HCT116 (cell line): Measurements from ENCODE around the gene SMPDL3B. TPM values are rescaled to one million over a fixed set of nuclear protein-coding genes. Genes with fewer than 3 reads are reported as not detected.
A peak's percentile ranks its signal among the peaks of the same experiment; 100 is the strongest.

Source experiments
- ATAC-seq: fragments of 200-7000 bp; cut with Tn5 transposase; 2 replicates; pipeline ENCODE4 v1.9.1; 2020; ENCODE audit warnings: mild to moderate bottlenecking, moderate library complexity
- BruUV-seq: library from RNA; stranded (reverse); fragments of 400-500 nt; replicated peaks from 2 replicates; lab custom pipeline; 2021; lab: Mats Ljungman, UMichigan
- CTCF ChIA-PET: fragments of 300-600 bp; sonication (Branson Sonifier 250); formaldehyde crosslinking; loops from one replicate; lab custom pipeline; 2021; ENCODE audit warnings: antibody characterized with exemption; lab: Charles Lee
- POLR2A ChIA-PET: fragments of 300-600, 350-600 bp; sonication (Branson Sonifier 250); formaldehyde crosslinking; loops from one replicate; lab custom pipeline; 2021; ENCODE audit warnings: antibody characterized with exemption; lab: Charles Lee
- RAD21 ChIA-PET, 2 experiments: fragments of 300-600 bp; sonication (Branson Sonifier 250); formaldehyde crosslinking; loops; one replicate each; lab custom pipeline; 2023; ENCODE audit warnings: low total read pairs in 2 of 2; ENCODE audit not compliant: uncharacterized antibody in 2 of 2, unreplicated experiment in 2 of 2, low non-redundant PET in 1 of 2; lab: Charles Lee
- DNase-seq: peaks from one replicate; pipeline ENCODE4 v3.0.0-alpha.2; 2010; ENCODE audit warnings: low read depth, low spot score
- H2AFZ ChIP-seq: fragments of 200-600 bp; shearing (Covaris generic), sonication (generic); 2 replicates; pipeline ENCODE4 v1.6.1; 2017; ENCODE audit warnings: low read depth, mixed run types, mixed read lengths, antibody characterized with exemption, low read length; ENCODE audit not compliant: poor library complexity, severe bottlenecking
- H3K27ac ChIP-seq: 2 replicates; pipeline ENCODE4 v1.5.1; 2012; ENCODE audit warnings: low read depth, low read length
- H3K27me3 ChIP-seq: fragments of 200-600 bp; sonication (generic); 2 replicates; pipeline ENCODE4 v1.6.1; 2016; ENCODE audit warnings: mixed run types, low read length, mixed read lengths; ENCODE audit not compliant: insufficient read depth
- H3K36me3 ChIP-seq, 2 experiments: fragments of 200-500 bp in 1 of 2; fragments of 200-600 bp in 1 of 2; sonication (Bioruptor generic) in 1 of 2; sonication (generic) in 1 of 2; 2 replicates each; pipeline versions ENCODE4 v1.5.1 to v1.6.1; 2014 to 2016; ENCODE audit warnings: low read length in 2 of 2, inconsistent platforms in 1 of 2, mixed read lengths in 1 of 2, mixed run types in 1 of 2; ENCODE audit not compliant: insufficient read depth in 2 of 2, control insufficient read depth in 1 of 2
- H3K4me1 ChIP-seq, 2 experiments: fragments of 200-600 bp in 1 of 2; sonication (generic) in 1 of 2; 2 replicates each; pipeline versions ENCODE4 v1.5.1 to v1.6.1; 2012 to 2017; ENCODE audit warnings: low read length in 2 of 2, inconsistent platforms in 1 of 2, mild to moderate bottlenecking in 1 of 2, mixed read lengths in 1 of 2, mixed run types in 1 of 2, moderate library complexity in 1 of 2; ENCODE audit not compliant: insufficient read depth in 2 of 2, control insufficient read depth in 1 of 2
- H3K4me2 ChIP-seq: fragments of 200-600 bp; sonication (generic); 2 replicates; pipeline ENCODE4 v1.6.1; 2017; ENCODE audit warnings: mixed run types, low read length, mixed read lengths
- H3K4me3 ChIP-seq, 2 experiments: fragments of 200-600 bp in 1 of 2; sonication (generic) in 1 of 2; replicated peaks in 1 of 2; 2 replicates each; pipeline ENCODE4 v1.5.1; 2011 to 2016; ENCODE audit warnings: low read length in 2 of 2, control low read depth in 1 of 2, low read depth in 1 of 2, mild to moderate bottlenecking in 1 of 2, mixed read lengths in 1 of 2, mixed run types in 1 of 2
- H3K79me2 ChIP-seq: fragments of 200-600 bp; sonication (generic); 2 replicates; pipeline ENCODE4 v1.6.1; 2017; ENCODE audit warnings: mild to moderate bottlenecking, mixed run types, low read length, moderate library complexity, mixed read lengths; ENCODE audit not compliant: insufficient read depth
- H3K9ac ChIP-seq: fragments of 200-600 bp; sonication (generic); 2 replicates; pipeline ENCODE4 v1.6.1; 2016; ENCODE audit warnings: low read length, mixed read lengths
- H3K9me2 ChIP-seq: fragments of 200-600 bp; sonication (generic), shearing (Covaris generic); 2 replicates; pipeline ENCODE4 v1.6.1; 2017; ENCODE audit warnings: mixed run types, mild to moderate bottlenecking, moderate library complexity; ENCODE audit not compliant: insufficient read depth
- H3K9me3 ChIP-seq, 2 experiments: fragments of 200-500 bp in 1 of 2; fragments of 200-600 bp in 1 of 2; sonication (Bioruptor generic) in 1 of 2; sonication (generic) in 1 of 2; 2 replicates each; pipeline ENCODE4 v1.6.1; 2014 to 2017; ENCODE audit warnings: low read length in 2 of 2, mixed read lengths in 2 of 2, inconsistent platforms in 1 of 2, low read depth in 1 of 2, mild to moderate bottlenecking in 1 of 2, mixed run types in 1 of 2, moderate library complexity in 1 of 2; ENCODE audit not compliant: control insufficient read depth in 1 of 2, insufficient read depth in 1 of 2
- H4K20me1 ChIP-seq: fragments of 200-600 bp; sonication (generic), shearing (Covaris generic); 2 replicates; pipeline ENCODE4 v1.6.1; 2017; ENCODE audit warnings: mixed run types, mild to moderate bottlenecking, moderate library complexity; ENCODE audit not compliant: insufficient read depth
- CBX3 ChIP-seq: IDR thresholded peaks from 2 replicates; pipeline ENCODE4 v1.6.1; 2012; ENCODE audit warnings: low read depth
- CEBPB ChIP-seq: IDR thresholded peaks from 2 replicates; pipeline ENCODE4 v1.6.1; 2012; ENCODE audit warnings: low read depth
- EGR1 ChIP-seq: IDR thresholded peaks from 2 replicates; pipeline ENCODE4 v1.6.1; 2012; ENCODE audit warnings: low read depth
- ELF1 ChIP-seq: IDR thresholded peaks from 2 replicates; pipeline ENCODE4 v1.6.1; 2012; ENCODE audit warnings: low read depth, borderline replicate concordance
- JUND ChIP-seq: IDR thresholded peaks from 2 replicates; pipeline ENCODE4 v1.6.1; 2012
- MAX ChIP-seq: IDR thresholded peaks from 2 replicates; pipeline ENCODE4 v1.6.1; 2012
- POLR2A ChIP-seq: IDR thresholded peaks from 2 replicates; pipeline ENCODE4 v1.7.0; 2011; ENCODE audit warnings: borderline replicate concordance; ENCODE audit not compliant: insufficient read depth, insufficient read length; ENCODE audit errors: extremely low read depth
- POLR2AphosphoS5 ChIP-seq: IDR thresholded peaks from 2 replicates; pipeline ENCODE4 v1.6.1; 2011; ENCODE audit warnings: mild to moderate bottlenecking, low read depth, low read length, moderate library complexity
- RAD21 ChIP-seq: IDR thresholded peaks from 2 replicates; pipeline ENCODE4 v1.6.1; 2012; ENCODE audit warnings: low read depth, mild to moderate bottlenecking
- REST ChIP-seq: IDR thresholded peaks from 2 replicates; pipeline ENCODE4 v1.6.1; 2012; ENCODE audit warnings: low read depth
- SIN3A ChIP-seq: IDR thresholded peaks from 2 replicates; pipeline ENCODE4 v1.6.1; 2012; ENCODE audit warnings: low read depth
- SP1 ChIP-seq: IDR thresholded peaks from 2 replicates; pipeline ENCODE4 v1.6.1; 2012; ENCODE audit warnings: low read depth
- YY1 ChIP-seq: IDR thresholded peaks from 2 replicates; pipeline ENCODE4 v1.6.1; 2011; ENCODE audit warnings: low read length, low read depth, moderate library complexity, mild to moderate bottlenecking; ENCODE audit not compliant: insufficient replicate concordance; ENCODE audit errors: extremely low read depth
- ZFX ChIP-seq: fragments of 450-650 bp; IDR thresholded peaks from 2 replicates; pipeline ENCODE4 v1.6.1; 2017
- ZNF274 ChIP-seq: fragments of 200-500 bp; sonication (Bioruptor generic); IDR thresholded peaks from 2 replicates; pipeline ENCODE4 v1.6.1; 2014; ENCODE audit warnings: mild to moderate bottlenecking, low read depth, low read length, inconsistent platforms
- intact Hi-C: fragments of 100-400 bp; cut with micrococcal nuclease; formaldehyde crosslinking; loops from 2 replicates; pipeline ENCODE4 v1.10.0; 2022
- total RNA-seq: library from RNA; stranded (reverse); gene quantifications from one replicate; pipeline ENCODE4 v1.2.1, GENCODE V29; 2021; ENCODE audit not compliant: unreplicated experiment
- TF ChIP-seq, protein P1 (sequence below): IDR thresholded peaks from 2 replicates; pipeline ENCODE4 v1.6.1; 2011; ENCODE audit warnings: mild to moderate bottlenecking, low read length, moderate library complexity; ENCODE audit not compliant: insufficient replicate concordance; ENCODE audit errors: extremely low read depth

SMPDL3B gene
- total RNA-seq, 1 experiment from 2014 or later, result 16.4 TPM

GRCh38 chr1:27935721-27936120 lies 921 bp downstream of the SMPDL3B start:
- DNase-seq, result no peak
- Histone ChIP-seq H3K27me3 (no peaks in the 10 kb centered on the region), H4K20me1 (no peaks in the 10 kb centered on the region), H3K9me2 (no peaks in the 10 kb centered on the region), H3K4me3 (peak overlapping the region in 1 of 2 experiments; percentile 46; a peak in 1 of 4 replicates), H3K27ac (no peak overlapping the region), H3K4me2 (peak overlapping the region; percentile 67), H2AFZ (no peak overlapping the region)
- intact Hi-C loops, result no loop called here
- TF ChIP-seq RAD21 (no peak), JUND (no peak), POLR2A (no peak), EGR1 (no peak), ZNF274 (no peak), POLR2AphosphoS5 (no peak), SIN3A (no peak), CEBPB (no peak), REST (no peak), YY1 (no peak), ZFX (no peak), CBX3 (no peak), ELF1 (no peak), SP1 (no peak), MAX (no peak)
- TF ChIP-seq, protein P1, sequence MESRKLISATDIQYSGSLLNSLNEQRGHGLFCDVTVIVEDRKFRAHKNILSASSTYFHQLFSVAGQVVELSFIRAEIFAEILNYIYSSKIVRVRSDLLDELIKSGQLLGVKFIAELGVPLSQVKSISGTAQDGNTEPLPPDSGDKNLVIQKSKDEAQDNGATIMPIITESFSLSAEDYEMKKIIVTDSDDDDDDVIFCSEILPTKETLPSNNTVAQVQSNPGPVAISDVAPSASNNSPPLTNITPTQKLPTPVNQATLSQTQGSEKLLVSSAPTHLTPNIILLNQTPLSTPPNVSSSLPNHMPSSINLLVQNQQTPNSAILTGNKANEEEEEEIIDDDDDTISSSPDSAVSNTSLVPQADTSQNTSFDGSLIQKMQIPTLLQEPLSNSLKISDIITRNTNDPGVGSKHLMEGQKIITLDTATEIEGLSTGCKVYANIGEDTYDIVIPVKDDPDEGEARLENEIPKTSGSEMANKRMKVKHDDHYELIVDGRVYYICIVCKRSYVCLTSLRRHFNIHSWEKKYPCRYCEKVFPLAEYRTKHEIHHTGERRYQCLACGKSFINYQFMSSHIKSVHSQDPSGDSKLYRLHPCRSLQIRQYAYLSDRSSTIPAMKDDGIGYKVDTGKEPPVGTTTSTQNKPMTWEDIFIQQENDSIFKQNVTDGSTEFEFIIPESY, result no peak
- TF ChIP-seq, all 23 proteins: peak for 0
- ATAC-seq, result no peak
- Histone ChIP-seq H3K9ac (no peak overlapping the region), H3K4me1 (peaks cover 7 to 23% of the 10 kb centered on the region in 2 experiments; a peak in 3 of 4 replicates), H3K9me3 (no peaks in the 10 kb centered on the region), H3K79me2 (no peaks in the 10 kb centered on the region), H3K36me3 (no peaks in the 10 kb centered on the region)
- BruUV-seq, result no TSS peak
- ChIA-PET POLR2A (no interaction called here), CTCF (no interaction called here), RAD21 (no interaction called here)
